PC-9 (cell line): ENCODE data around the gene AGXT. TPM values are rescaled to one million over a fixed set of nuclear protein-coding genes. Genes with fewer than 3 reads are reported as not detected.

ENCODE experiments used
- BruUV-seq: library from RNA; stranded (reverse); fragments of 400-500 nt; replicated peaks from 2 replicates; lab custom pipeline; 2021; lab: Mats Ljungman, UMichigan
- CTCF ChIA-PET: fragments of 300-600 bp; sonication (Branson Sonifier 250); formaldehyde crosslinking; loops from one replicate; lab custom pipeline; 2022; ENCODE audit warnings: antibody characterized with exemption; lab: Charles Lee
- POLR2A ChIA-PET: fragments of 300-600 bp; sonication (Branson Sonifier 250); formaldehyde crosslinking; loops from one replicate; lab custom pipeline; 2022; ENCODE audit warnings: antibody characterized with exemption; ENCODE audit not compliant: unreplicated experiment; lab: Charles Lee
- DNase-seq, 2 experiments: peaks; one replicate each; pipeline versions ENCODE4 v3.0.0 to v3.0.0-alpha.2; 2015 to 2022; ENCODE audit warnings: mixed read lengths in 1 of 2
- H2AFZ ChIP-seq: fragments of 200-600 bp; sonication (generic); 2 replicates; pipeline ENCODE4 v1.8.1; 2017; ENCODE audit warnings: antibody characterized with exemption
- H3F3A ChIP-seq: fragments of 200-600 bp; sonication (generic); 2 replicates; pipeline ENCODE4 v1.8.1; 2017; ENCODE audit warnings: antibody characterized with exemption, mild to moderate bottlenecking, low read depth; ENCODE audit not compliant: insufficient read depth
- H3K27ac ChIP-seq: fragments of 200-600 bp; sonication (generic); 2 replicates; pipeline ENCODE4 v1.6.1; 2016; ENCODE audit warnings: mixed run types
- H3K27me3 ChIP-seq: fragments of 200-600 bp; sonication (generic); 2 replicates; pipeline ENCODE4 v1.6.1; 2016; ENCODE audit warnings: low read depth, mixed run types; ENCODE audit not compliant: insufficient read depth
- H3K36me3 ChIP-seq: fragments of 200-600 bp; sonication (generic); 2 replicates; pipeline ENCODE4 v1.6.1; 2016; ENCODE audit warnings: low read depth, mixed run types
- H3K4me1 ChIP-seq: fragments of 200-600 bp; sonication (generic); replicated peaks from 2 replicates; pipeline ENCODE4 v1.6.1; 2016; ENCODE audit warnings: mixed run types; ENCODE audit not compliant: insufficient read depth
- H3K4me2 ChIP-seq: fragments of 200-600 bp; sonication (generic); 2 replicates; pipeline ENCODE4 v1.6.1; 2017; ENCODE audit warnings: mixed run types
- H3K4me3 ChIP-seq: fragments of 200-600 bp; sonication (generic); 2 replicates; pipeline ENCODE4 v1.6.1; 2016; ENCODE audit warnings: mixed run types
- H3K79me2 ChIP-seq: fragments of 200-600 bp; sonication (generic); 2 replicates; pipeline ENCODE4 v1.6.1; 2017; ENCODE audit warnings: low read depth, mixed run types
- H3K9me2 ChIP-seq: fragments of 200-600 bp; sonication (generic); 2 replicates; pipeline ENCODE4 v1.8.1; 2017; ENCODE audit warnings: mild to moderate bottlenecking; ENCODE audit not compliant: insufficient read depth
- H3K9me3 ChIP-seq: fragments of 200-600 bp; sonication (generic); 2 replicates; pipeline ENCODE4 v1.8.1; 2016; ENCODE audit warnings: low read depth; ENCODE audit not compliant: insufficient read depth
- H4K20me1 ChIP-seq: fragments of 200-600 bp; sonication (generic); 2 replicates; pipeline ENCODE4 v1.8.1; 2017; ENCODE audit not compliant: insufficient read depth
- CTCF ChIP-seq: fragments of 200-600 bp; sonication (generic); conservative IDR thresholded peaks from 2 replicates; pipeline ENCODE4 v1.6.1; 2017; ENCODE audit warnings: mixed run types, antibody characterized with exemption, mild to moderate bottlenecking, moderate library complexity
- EZH2 ChIP-seq: fragments of 200-600 bp; sonication (generic); IDR thresholded peaks from 2 replicates; pipeline ENCODE4 v1.8.0; 2017; ENCODE audit warnings: antibody characterized with exemption, low read depth
- intact Hi-C: fragments of 100-400 bp; cut with micrococcal nuclease; formaldehyde crosslinking; loops from one replicate; pipeline ENCODE4 v1.10.0; 2022; ENCODE audit not compliant: unreplicated experiment
- total RNA-seq: library from RNA; stranded (reverse); gene quantifications from 2 replicates; pipeline ENCODE4 v1.2.3, GENCODE V29; 2021

Gene AGXT
- total RNA-seq, 1 experiment from 2014 or later = not detected

- TF ChIP-seq CTCF (no peak; the same call in 1 of the 2 replicates), EZH2 (no peak)
- no peaks in the 10 kb centered on the region for H3K9me2 ChIP-seq
- ChIA-PET POLR2A (interaction anchor here (0.7 kb wide), 1 partner anchor 373 kb away, joined by 3 read pairs; no protein-coding TSS in a partner anchor), CTCF (no interaction called here)
- H3K4me1 ChIP-seq = 0 out of 2 replicates have a peak, but pooled peaks cover 6% of the 10 kb centered on the region
- no peaks in the 10 kb centered on the region for H3K36me3 ChIP-seq
- H3K4me3 ChIP-seq = no peak overlapping the region
- no TSS peak for BruUV-seq
- H3K27me3 ChIP-seq = peaks cover 78% of the 10 kb centered on the region
- H2AFZ ChIP-seq = no peak overlapping the region
- no peak overlapping the region for H3K4me2 ChIP-seq
- no peaks in the 10 kb centered on the region; the same call in 1 of the 2 replicates for H4K20me1 ChIP-seq
- DNase-seq = no peak
- no peaks in the 10 kb centered on the region for H3K79me2 ChIP-seq
- H3K9me3 ChIP-seq = no peaks in the 10 kb centered on the region
- H3F3A ChIP-seq = peaks cover 14% of the 10 kb centered on the region; the same call in 1 of the 2 replicates
- no peak overlapping the region for H3K27ac ChIP-seq
- intact Hi-C loops = no loop called here
Observed at GRCh38 chr2:240834377-240834975, 34.1 kb upstream of the AGXT start.

GRCh38 chr2:240835528-240835927 lies 33.1 kb upstream of the AGXT start:
- Histone ChIP-seq H3K4me3 (no peak overlapping the region), H3K4me1 (0 out of 2 replicates have a peak, but pooled peaks cover 6% of the 10 kb centered on the region), H3K9me3 (no peaks in the 10 kb centered on the region), H3K4me2 (no peak overlapping the region), H2AFZ (no peak overlapping the region), H3K27me3 (peaks cover 77% of the 10 kb centered on the region), H3K27ac (no peak overlapping the region), H3K9me2 (no peaks in the 10 kb centered on the region), H3K36me3 (no peaks in the 10 kb centered on the region), H3F3A (peaks cover 14% of the 10 kb centered on the region; the same call in 1 of the 2 replicates), H3K79me2 (no peaks in the 10 kb centered on the region), H4K20me1 (no peaks in the 10 kb centered on the region; the same call in 1 of the 2 replicates)
- POLR2A ChIA-PET = no interaction called here
- TF ChIP-seq EZH2 (no peak), CTCF (no peak)
- BruUV-seq = no TSS peak
- intact Hi-C loops = no loop called here
- CTCF ChIA-PET = no interaction called here
- DNase-seq = no peak

GRCh38 chr2:240836781-240837467 lies 31.7 kb upstream of the AGXT start:
- DNase-seq = no peak
- Histone ChIP-seq H3K9me2 (no peaks in the 10 kb centered on the region), H4K20me1 (no peaks in the 10 kb centered on the region; the same call in 1 of the 2 replicates), H3K27ac (no peak overlapping the region), H3K4me3 (no peak overlapping the region), H3K9me3 (no peaks in the 10 kb centered on the region), H3K27me3 (peaks cover 78% of the 10 kb centered on the region), H3K79me2 (no peaks in the 10 kb centered on the region), H3K4me1 (0 out of 2 replicates have a peak, but pooled peaks cover 1% of the 10 kb centered on the region), H3K36me3 (no peaks in the 10 kb centered on the region), H3K4me2 (no peak overlapping the region), H2AFZ (no peak overlapping the region), H3F3A (peaks cover 12% of the 10 kb centered on the region; the same call in 1 of the 2 replicates)
- TF ChIP-seq CTCF = no peak
- TF ChIP-seq EZH2 = no peak
- intact Hi-C loops = no loop called here
- POLR2A ChIA-PET = no interaction called here
- no TSS peak for BruUV-seq
- CTCF ChIA-PET = no interaction called here
